Endothelial cell of umbilical vein (primary cell): Measurements from ENCODE around the gene CRYGS. TPM values are rescaled to one million over a fixed set of nuclear protein-coding genes. Genes with fewer than 3 reads are reported as not detected.

Source experiments
- BruUV-seq: library from RNA; stranded (reverse); fragments of 400-500 nt; replicated peaks from 2 replicates; lab custom pipeline; 2021; lab: Mats Ljungman, UMichigan
- CTCF ChIA-PET: fragments of 300-600, 350-600 bp; sonication (Branson Sonifier 250); formaldehyde crosslinking; loops from one replicate; lab custom pipeline; 2021; ENCODE audit warnings: antibody characterized with exemption, inconsistent platforms; lab: Charles Lee
- POLR2A ChIA-PET: fragments of 300-600, 350-600 bp; sonication (Branson Sonifier 250); formaldehyde crosslinking; loops from one replicate; lab custom pipeline; 2021; ENCODE audit warnings: antibody characterized with exemption, inconsistent platforms; lab: Charles Lee
- DNase-seq: peaks from one replicate; pipeline ENCODE4 v3.0.0-alpha.2; 2011; ENCODE audit warnings: low read depth, low spot score
- FAIRE-seq: peaks from 2 replicates; lab custom pipeline; 2011; peaks lifted over from hg19 to GRCh38; lab: Jason Lieb, UNC
- H2AFZ ChIP-seq: 2 replicates; pipeline ENCODE4 v1.6.0; 2012; ENCODE audit warnings: low read depth, low read length, control low read depth, inconsistent platforms
- H3K27ac ChIP-seq: 2 replicates; pipeline ENCODE4 v1.5.1; 2011; ENCODE audit warnings: low read depth, mild to moderate bottlenecking, control low read depth, low read length, moderate library complexity; ENCODE audit not compliant: insufficient read depth
- H3K27me3 ChIP-seq, 2 experiments: 2 replicates each; pipeline versions ENCODE4 v1.6.0 to v1.6.1; 2011; ENCODE audit warnings: low read length in 2 of 2, mixed read lengths in 1 of 2; ENCODE audit not compliant: control insufficient read depth in 2 of 2, insufficient read depth in 2 of 2
- H3K36me3 ChIP-seq, 2 experiments: 2 replicates in 1 of 2; 3 replicates in 1 of 2; pipeline ENCODE4 v1.5.1; 2011; ENCODE audit warnings: low read length in 2 of 2, mild to moderate bottlenecking in 1 of 2, moderate library complexity in 1 of 2; ENCODE audit not compliant: control insufficient read depth in 2 of 2, insufficient read depth in 2 of 2; ENCODE audit errors: extremely low read depth in 1 of 2
- H3K4me1 ChIP-seq: 3 replicates; pipeline ENCODE4 v1.5.1; 2011; ENCODE audit warnings: mild to moderate bottlenecking, low read length; ENCODE audit not compliant: control insufficient read depth, insufficient read depth; ENCODE audit errors: extremely low read depth
- H3K4me2 ChIP-seq: 2 replicates; pipeline ENCODE4 v1.6.1; 2011; ENCODE audit warnings: low read length, control low read depth, mixed read lengths; ENCODE audit not compliant: insufficient read depth
- H3K4me3 ChIP-seq, 3 experiments: fragments of 200-600 bp in 1 of 3; sonication (generic), shearing (Covaris generic) in 1 of 3; replicated peaks in 1 of 3; 2 replicates each; pipeline ENCODE4 v1.5.1; 2011 to 2016; ENCODE audit warnings: control low read depth in 3 of 3, low read length in 3 of 3, mild to moderate bottlenecking in 2 of 3, inconsistent platforms in 1 of 3, low read depth in 1 of 3, moderate library complexity in 1 of 3; ENCODE audit not compliant: insufficient read depth in 1 of 3
- H3K79me2 ChIP-seq: 2 replicates; pipeline ENCODE4 v1.6.0; 2012; ENCODE audit warnings: low read length, inconsistent platforms; ENCODE audit not compliant: control insufficient read depth, insufficient read depth
- H3K9ac ChIP-seq: replicated peaks from 2 replicates; pipeline ENCODE3; 2011; ENCODE audit warnings: low read length, control low read depth; ENCODE audit not compliant: insufficient read depth; ENCODE audit errors: extremely low read depth
- H3K9me1 ChIP-seq: replicated peaks from 3 replicates; pipeline ENCODE4 v1.6.0; 2011; ENCODE audit warnings: mild to moderate bottlenecking, low read length; ENCODE audit not compliant: control insufficient read depth, insufficient read depth; ENCODE audit errors: extremely low read depth
- H3K9me3 ChIP-seq: replicated peaks from 2 replicates; pipeline ENCODE4 v1.5.1; 2012; ENCODE audit warnings: low read length, inconsistent platforms; ENCODE audit not compliant: control insufficient read depth, insufficient read depth
- H4K20me1 ChIP-seq: replicated peaks from 2 replicates; pipeline ENCODE3; 2011; ENCODE audit warnings: mild to moderate bottlenecking, low read length; ENCODE audit not compliant: control insufficient read depth, insufficient read depth; ENCODE audit errors: extremely low read depth
- CTCF ChIP-seq, 2 donors: IDR thresholded peaks; 1 replicate in 1 of 2; 2 replicates in 1 of 2; pipeline ENCODE4 v1.5.1; 2011; ENCODE audit warnings: low read length in 2 of 2, mild to moderate bottlenecking in 2 of 2, moderate library complexity in 2 of 2, control low read depth in 1 of 2, inconsistent platforms in 1 of 2, low read depth in 1 of 2; ENCODE audit not compliant: insufficient read depth in 1 of 2; ENCODE audit errors: extremely low read depth in 1 of 2
- EZH2 ChIP-seq: IDR thresholded peaks from 2 replicates; pipeline ENCODE4 v1.6.1; 2012; ENCODE audit warnings: borderline replicate concordance, low read depth, mild to moderate bottlenecking, moderate library complexity, low read length, inconsistent platforms; ENCODE audit not compliant: severe bottlenecking
- FOS ChIP-seq: IDR thresholded peaks from 2 replicates; pipeline ENCODE4 v1.6.1; 2011; ENCODE audit warnings: mild to moderate bottlenecking, low read length, moderate library complexity, borderline replicate concordance; ENCODE audit not compliant: insufficient read depth
- GATA2 ChIP-seq: IDR thresholded peaks from 2 replicates; pipeline ENCODE4 v1.7.0; 2011; ENCODE audit warnings: low read depth, mild to moderate bottlenecking, moderate library complexity, mixed read lengths, low read length; ENCODE audit not compliant: insufficient read length, insufficient read depth
- JUN ChIP-seq: IDR thresholded peaks from 2 replicates; pipeline ENCODE4 v1.6.1; 2011; ENCODE audit warnings: borderline replicate concordance, low read depth; ENCODE audit not compliant: insufficient read length, insufficient read depth
- MAX ChIP-seq: IDR thresholded peaks from 2 replicates; pipeline ENCODE4 v1.6.1; 2011; ENCODE audit not compliant: insufficient read depth, insufficient read length
- MYC ChIP-seq: IDR thresholded peaks from one replicate; pipeline ENCODE4 v1.6.1; 2011; ENCODE audit warnings: mild to moderate bottlenecking, low read depth, low read length
- POLR2A ChIP-seq: IDR thresholded peaks from 2 replicates; pipeline ENCODE4 v1.6.1; 2012; ENCODE audit warnings: low read depth, mild to moderate bottlenecking, control low read depth, low read length
- POLR2AphosphoS5 ChIP-seq: IDR thresholded peaks from 2 replicates; pipeline ENCODE4 v1.6.1; 2012; ENCODE audit warnings: low read depth, mild to moderate bottlenecking, control low read depth, low read length, moderate library complexity; ENCODE audit not compliant: insufficient read depth
- dilution Hi-C: fragments of 300-500 bp; cut with MboI; formaldehyde crosslinking; loops from one replicate; pipeline ENCODE4 v1.15.0; 2019; ENCODE audit warnings: low sequenced_read_pairs; ENCODE audit not compliant: extremely low pct_ligation_motif_present
- intact Hi-C: fragments of 100-400 bp; cut with micrococcal nuclease; formaldehyde crosslinking; loops from one replicate; pipeline ENCODE4 v1.10.0; 2022
- polyA plus RNA-seq, 4 experiments: library from polyadenylated mRNA; depleted of rRNA in 3 of 4; stranded (reverse) in 3 of 4; unstranded in 1 of 4; fragments of >200 nt; gene quantifications; 2 replicates each; pipeline versions ENCODE4 v1.2.1 to v1.2.3, GENCODE V29; 2011 to 2012; ENCODE audit warnings: missing spikeins in 1 of 4
- total RNA-seq: library from RNA; stranded (reverse); gene quantifications from 2 replicates; pipeline ENCODE4 v1.2.3, GENCODE V29; 2021

Gene CRYGS
- total and polyA plus RNA-seq, 2 donors (not counting 3 experiments of a cell fraction or from before 2014, with no cell fraction given), result 5.0 TPM

GRCh38 chr3:186520957-186521842, 23.0 kb downstream of the CRYGS start:
- intact Hi-C loops, result no loop called here
- DNase-seq (no peak), FAIRE-seq (no peak)
- no peak overlapping the region for H3K9ac ChIP-seq
- no peak overlapping the region for H3K4me3 ChIP-seq
- H3K4me2 ChIP-seq, result no peak overlapping the region
- no peaks in the 10 kb centered on the region for H4K20me1 ChIP-seq
- CTCF ChIA-PET, result interaction anchor here (2.4 kb wide), 1 partner anchor 19 kb away, joined by 13 read pairs; no protein-coding TSS in a partner anchor
- dilution Hi-C loops, result no loop called here
- H3K36me3 ChIP-seq, result no peaks in the 10 kb centered on the region
- no peaks in the 10 kb centered on the region for H3K9me1 ChIP-seq
- H3K27ac ChIP-seq, result no peak overlapping the region
- no peaks in the 10 kb centered on the region for H3K79me2 ChIP-seq
- no peaks in the 10 kb centered on the region for H3K4me1 ChIP-seq
- H2AFZ ChIP-seq, result no peak overlapping the region
- H3K27me3 ChIP-seq, result no peaks in the 10 kb centered on the region
- no TSS peak for BruUV-seq
- H3K9me3 ChIP-seq, result no peaks in the 10 kb centered on the region
- POLR2A ChIA-PET, result no interaction called here
- TF ChIP-seq JUN, result no peak

GRCh38 chr3:186520431-186520830, 23.7 kb downstream of the CRYGS start:
- Histone ChIP-seq H2AFZ (no peak overlapping the region), H3K4me2 (no peak overlapping the region), H3K4me1 (no peaks in the 10 kb centered on the region), H3K27ac (no peak overlapping the region), H3K9ac (no peak overlapping the region), H3K27me3 (no peaks in the 10 kb centered on the region), H3K9me1 (no peaks in the 10 kb centered on the region), H3K36me3 (no peaks in the 10 kb centered on the region), H3K4me3 (no peak overlapping the region), H3K9me3 (no peaks in the 10 kb centered on the region), H3K79me2 (no peaks in the 10 kb centered on the region), H4K20me1 (no peaks in the 10 kb centered on the region)
- DNase-seq (no peak), FAIRE-seq (no peak)
- ChIA-PET CTCF (interaction anchor here (1.6 to 2.4 kb wide), 2 partner anchors 9 to 20 kb away, joined by 4 to 13 read pairs; no protein-coding TSS in a partner anchor), POLR2A (no interaction called here)
- BruUV-seq, result no TSS peak
- no peak for TF ChIP-seq CTCF (IDR thresholded peaks at IDR 0.05; ENCODE audit: extremely low read depth in 1 of 2, insufficient read depth in 1 of 2, low read depth in 1 of 2, low read length in 2 of 2)
- TF ChIP-seq EZH2, result no peak
- no peak for TF ChIP-seq POLR2A
- no peak for TF ChIP-seq MAX
- no peak for TF ChIP-seq MYC
- TF ChIP-seq FOS, result no peak
- no peak for TF ChIP-seq JUN
- TF ChIP-seq POLR2AphosphoS5, result no peak
- TF ChIP-seq GATA2, result no peak
- dilution Hi-C loops, result no loop called here
- intact Hi-C loops, result no loop called here
